Activated T-helper 17 cell treated with anti-CD3 and anti-CD28 coated beads, Interleukin-2, amount 50 U/mL, for 72 hours (primary cell): ENCODE data around the gene VEZF1. TPM values are rescaled to one million over a fixed set of nuclear protein-coding genes. Genes with fewer than 3 reads are reported as not detected.

ENCODE experiments used
- ATAC-seq: fragments of 150-1000 bp; cut with Tn5 transposase; replicated peaks from 2 replicates; pipeline ENCODE4 v1.10.0; 2021; ENCODE audit warnings: mild to moderate bottlenecking, moderate library complexity
- H3K27ac Mint-ChIP-seq: one replicate; pipeline ENCODE4 v1.8.0; 2022; ENCODE audit warnings: mixed read lengths
- H3K27me3 Mint-ChIP-seq: one replicate; pipeline ENCODE4 v1.8.0; 2022; ENCODE audit warnings: mixed read lengths
- H3K36me3 Mint-ChIP-seq: one replicate; pipeline ENCODE4 v1.8.0; 2022; ENCODE audit warnings: low read depth, mild to moderate bottlenecking, mixed read lengths
- H3K4me1 Mint-ChIP-seq: one replicate; pipeline ENCODE4 v1.8.0; 2022; ENCODE audit warnings: mixed read lengths
- H3K4me3 Mint-ChIP-seq: one replicate; pipeline ENCODE4 v1.8.0; 2022; ENCODE audit warnings: mild to moderate bottlenecking, mixed read lengths
- H3K9me3 Mint-ChIP-seq: one replicate; pipeline ENCODE4 v1.8.0; 2022; ENCODE audit warnings: mixed read lengths
- total RNA-seq, 2 donors: library from RNA; stranded (reverse); gene quantifications; one replicate each; pipeline ENCODE4 v1.2.3, GENCODE V29; 2022

Gene VEZF1, protein sequence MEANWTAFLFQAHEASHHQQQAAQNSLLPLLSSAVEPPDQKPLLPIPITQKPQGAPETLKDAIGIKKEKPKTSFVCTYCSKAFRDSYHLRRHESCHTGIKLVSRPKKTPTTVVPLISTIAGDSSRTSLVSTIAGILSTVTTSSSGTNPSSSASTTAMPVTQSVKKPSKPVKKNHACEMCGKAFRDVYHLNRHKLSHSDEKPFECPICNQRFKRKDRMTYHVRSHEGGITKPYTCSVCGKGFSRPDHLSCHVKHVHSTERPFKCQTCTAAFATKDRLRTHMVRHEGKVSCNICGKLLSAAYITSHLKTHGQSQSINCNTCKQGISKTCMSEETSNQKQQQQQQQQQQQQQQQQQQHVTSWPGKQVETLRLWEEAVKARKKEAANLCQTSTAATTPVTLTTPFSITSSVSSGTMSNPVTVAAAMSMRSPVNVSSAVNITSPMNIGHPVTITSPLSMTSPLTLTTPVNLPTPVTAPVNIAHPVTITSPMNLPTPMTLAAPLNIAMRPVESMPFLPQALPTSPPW
- 10 to 100 TPM; 21.4 to 29.6 TPM for total RNA-seq

DNA sequence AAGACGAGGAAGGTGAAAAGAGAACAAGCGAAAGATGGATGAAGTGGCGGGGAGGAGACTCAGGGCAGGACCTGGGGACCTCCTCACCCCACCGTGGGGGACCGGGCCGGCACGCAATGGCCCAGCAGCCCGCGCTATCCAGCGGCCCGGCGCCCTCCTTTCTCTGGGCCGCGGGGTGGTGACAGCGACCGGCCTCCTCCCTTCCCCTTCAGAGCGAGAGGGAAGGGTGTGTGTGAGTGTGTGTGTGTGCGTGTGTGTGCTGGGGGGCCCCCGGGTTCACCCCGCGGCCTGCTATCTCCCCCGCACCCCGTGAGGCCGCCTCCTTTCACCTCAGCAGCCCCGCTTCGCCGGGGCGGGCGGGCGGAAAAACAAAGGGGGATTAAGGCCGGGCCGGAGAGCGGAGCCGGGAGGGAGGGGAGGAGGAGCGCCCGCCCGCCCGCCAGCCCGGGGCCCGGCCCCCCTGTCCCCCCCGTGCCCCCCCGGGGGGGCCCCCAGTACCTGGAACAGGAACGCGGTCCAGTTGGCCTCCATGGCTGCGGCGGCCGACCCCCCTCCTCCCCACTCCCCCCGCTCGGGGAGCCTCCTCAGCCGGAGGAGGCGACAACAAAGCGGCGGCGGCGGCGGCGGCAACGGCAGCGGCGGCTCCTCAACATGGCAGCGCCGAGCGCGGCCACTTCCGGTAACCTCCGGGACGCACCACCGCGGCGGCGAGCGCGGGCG, at the start of gene VEZF1:
Gene VEZF1 (minus strand): TSS at position 674 of the 720 bp plus-strand sequence. CDS start 143 bp downstream, at position 531.
- Mint-ChIP-seq H3K9me3 (no peaks in the 10 kb centered on the region), H3K27ac (peak within 1 kb of the TSS; percentile 94), H3K27me3 (no peaks in the 10 kb centered on the region), H3K36me3 (peaks cover 54% of the 10 kb centered on the region), H3K4me1 (peaks cover 25% of the 10 kb centered on the region), H3K4me3 (peak within 1 kb of the TSS; percentile 92)
- ATAC-seq = peak; percentile 77

DNA sequence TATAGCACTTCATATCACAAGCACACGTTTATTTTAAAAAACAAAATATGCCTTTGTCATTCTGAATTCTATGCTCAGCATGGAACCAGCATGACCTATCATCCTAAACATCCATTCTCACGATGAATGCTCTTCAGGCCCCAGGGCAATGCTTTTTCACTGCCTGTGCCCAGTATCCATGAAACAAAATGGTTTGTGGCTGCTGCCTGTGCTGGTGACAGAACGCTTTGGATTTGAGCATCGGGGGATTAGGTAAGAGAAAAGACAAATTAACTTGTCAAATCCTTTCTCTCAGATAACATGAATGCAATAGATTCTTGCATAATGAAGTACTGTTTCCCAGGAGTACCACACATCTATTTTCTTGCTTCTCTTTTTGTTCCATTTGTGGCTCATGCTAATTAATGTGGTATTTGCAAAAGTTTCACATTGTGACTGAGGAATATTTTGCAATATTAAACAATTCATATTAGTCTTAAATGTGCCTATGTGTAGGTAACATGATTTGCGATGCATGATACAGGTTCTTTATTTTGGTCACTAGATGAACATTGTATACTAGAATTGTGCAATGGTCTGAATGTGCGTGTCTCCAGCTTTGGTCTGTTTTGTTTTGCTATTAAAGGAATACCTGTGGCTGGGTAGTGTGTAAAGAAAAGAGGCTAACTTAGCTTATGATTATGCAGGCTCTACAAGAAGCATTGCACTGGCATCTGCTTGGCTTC, 44.8 kb upstream of the VEZF1 start:
- no peaks in the 10 kb centered on the region for H3K36me3 Mint-ChIP-seq
- no peak for ATAC-seq

DNA sequence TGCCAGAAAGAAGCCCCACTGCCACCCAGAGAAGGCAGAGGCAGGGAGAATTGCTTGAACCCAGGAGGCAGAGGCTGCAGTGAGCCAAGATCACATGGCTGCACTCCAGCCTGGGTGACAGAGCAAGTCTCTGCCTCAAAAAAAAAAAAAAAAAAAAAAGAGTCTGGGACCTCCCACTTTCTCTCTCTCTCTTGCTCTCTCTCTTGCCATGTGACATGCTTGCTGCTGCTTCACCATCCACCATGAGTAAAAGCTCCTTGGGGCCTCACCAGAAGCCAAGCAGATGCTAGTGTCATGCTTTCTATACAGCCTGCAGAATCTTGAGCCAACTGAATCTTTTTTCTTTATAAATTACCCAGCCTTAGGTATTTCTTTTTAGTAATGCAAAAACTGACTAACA, 40.5 kb upstream of the VEZF1 start:
- Mint-ChIP-seq H3K27ac (no peak overlapping the region), H3K4me3 (no peak overlapping the region), H3K36me3 (no peaks in the 10 kb centered on the region), H3K4me1 (no peaks in the 10 kb centered on the region), H3K27me3 (peaks cover 34% of the 10 kb centered on the region), H3K9me3 (no peaks in the 10 kb centered on the region)
- ATAC-seq = peak; percentile 18

More for the DNA sequence above, 44.8 kb upstream of the VEZF1 start:
- H3K27me3 Mint-ChIP-seq = peaks cover 10% of the 10 kb centered on the region
- no peak overlapping the region for H3K4me3 Mint-ChIP-seq
- H3K27ac Mint-ChIP-seq = no peak overlapping the region
- H3K4me1 Mint-ChIP-seq = no peaks in the 10 kb centered on the region
- no peaks in the 10 kb centered on the region for H3K9me3 Mint-ChIP-seq

DNA sequence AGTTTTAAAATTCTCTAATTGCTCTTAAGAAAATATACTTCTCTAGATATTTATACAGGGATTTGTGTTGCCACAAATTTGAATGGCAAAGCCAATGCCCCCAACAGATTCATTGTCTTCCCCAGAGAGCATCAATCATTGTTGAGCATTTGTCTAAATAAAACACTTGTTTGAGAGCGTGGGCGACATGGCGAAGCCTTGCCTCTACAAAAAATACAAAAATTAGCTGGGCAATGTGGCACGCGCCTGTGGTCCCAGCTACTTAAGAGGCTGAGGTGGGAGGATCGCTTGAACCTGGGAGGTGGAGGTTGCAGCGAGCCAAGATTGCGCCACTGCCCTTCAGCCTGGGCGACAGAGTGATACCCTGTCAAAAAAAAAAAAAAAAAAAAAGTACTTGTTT, 32.3 kb upstream of the VEZF1 start:
- no peak overlapping the region for H3K27ac Mint-ChIP-seq
- ATAC-seq = no peak
- no peaks in the 10 kb centered on the region for H3K4me1 Mint-ChIP-seq
- peaks cover 26% of the 10 kb centered on the region for H3K27me3 Mint-ChIP-seq
- no peaks in the 10 kb centered on the region for H3K9me3 Mint-ChIP-seq
- no peak overlapping the region for H3K4me3 Mint-ChIP-seq
- H3K36me3 Mint-ChIP-seq = no peaks in the 10 kb centered on the region

DNA sequence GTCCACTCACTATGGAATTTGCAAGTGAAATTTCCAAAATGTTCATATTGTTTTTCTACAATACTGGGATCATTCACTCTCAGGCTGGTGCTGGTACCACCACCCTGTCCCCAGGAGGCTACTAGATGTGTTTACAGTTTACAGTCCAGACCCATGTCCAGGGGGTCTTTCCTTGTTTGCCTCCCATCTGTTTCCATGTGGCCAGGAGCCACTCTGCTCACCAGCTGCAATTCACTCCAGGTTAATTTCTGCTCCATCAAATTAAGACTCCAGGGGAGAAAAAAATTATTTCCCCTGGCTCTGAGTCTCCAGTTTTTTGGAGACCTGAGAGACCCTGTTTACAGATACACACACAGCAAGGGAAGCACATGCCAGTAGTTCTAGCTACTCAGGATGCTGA, 31.5 kb upstream of the VEZF1 start:
- Mint-ChIP-seq H3K4me1 (no peaks in the 10 kb centered on the region), H3K4me3 (no peak overlapping the region), H3K9me3 (no peaks in the 10 kb centered on the region), H3K27ac (no peak overlapping the region), H3K27me3 (peaks cover 19% of the 10 kb centered on the region), H3K36me3 (no peaks in the 10 kb centered on the region)
- no peak for ATAC-seq

DNA sequence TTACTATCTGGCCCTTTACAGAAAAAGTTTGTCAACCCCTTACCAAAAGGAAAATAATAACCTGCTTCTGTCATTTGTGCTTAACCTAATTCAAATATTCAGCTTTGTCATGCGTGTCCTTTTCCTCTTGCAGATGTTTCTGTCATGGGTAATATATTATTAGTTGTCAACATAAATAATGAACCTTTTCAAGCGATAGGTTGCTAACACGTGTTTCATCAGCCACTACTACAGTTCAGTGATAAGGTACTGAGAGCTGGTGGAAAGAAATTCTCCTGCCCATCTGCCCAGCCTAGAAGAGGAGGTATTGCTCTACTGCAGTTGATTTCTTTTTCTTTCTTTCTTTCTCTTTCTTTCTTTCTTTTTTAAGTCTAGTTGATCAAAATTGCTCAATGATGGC, 31.0 kb upstream of the VEZF1 start:
- Mint-ChIP-seq H3K27ac (no peak overlapping the region), H3K4me3 (no peak overlapping the region), H3K4me1 (no peaks in the 10 kb centered on the region), H3K9me3 (no peaks in the 10 kb centered on the region), H3K36me3 (no peaks in the 10 kb centered on the region), H3K27me3 (peaks cover 16% of the 10 kb centered on the region)
- ATAC-seq = no peak

DNA sequence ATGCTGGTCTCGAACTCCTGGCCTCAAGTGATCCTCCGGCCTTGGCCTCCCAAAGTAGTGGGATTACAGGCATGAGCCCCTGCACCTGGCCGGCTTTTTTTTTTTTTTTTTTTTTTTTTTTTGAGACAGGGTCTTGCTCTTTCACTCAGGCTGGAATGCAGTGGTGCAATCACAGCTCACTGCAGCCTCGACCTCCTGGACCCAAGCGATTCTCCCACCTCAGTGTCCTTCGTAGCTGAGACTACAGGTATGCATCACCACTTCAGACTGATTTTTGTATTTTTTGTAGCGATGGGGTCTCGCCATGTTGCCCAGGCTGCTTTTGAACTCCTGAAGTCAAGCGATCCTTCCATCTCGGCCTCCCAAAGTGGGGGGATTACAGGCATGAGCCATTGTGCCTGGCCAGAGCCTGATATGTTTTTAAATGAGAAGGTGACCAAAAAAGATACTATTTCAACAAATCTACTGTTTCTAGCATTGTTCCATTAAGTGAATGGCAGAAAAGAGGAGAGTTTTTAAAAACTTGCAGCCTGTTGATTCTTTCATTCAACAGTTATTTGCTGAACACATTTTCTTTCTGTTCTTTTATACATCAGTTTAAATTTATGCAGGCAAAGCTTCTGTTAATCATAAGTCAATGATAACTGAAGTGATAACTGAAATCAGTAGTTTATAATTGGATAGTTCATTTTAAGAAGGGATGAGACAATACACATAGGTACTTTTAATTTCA, 22.2 kb upstream of the VEZF1 start:
- Mint-ChIP-seq H3K27ac (no peak overlapping the region), H3K4me3 (no peak overlapping the region), H3K36me3 (peaks cover 30% of the 10 kb centered on the region), H3K4me1 (peaks cover 4% of the 10 kb centered on the region), H3K9me3 (no peaks in the 10 kb centered on the region), H3K27me3 (no peaks in the 10 kb centered on the region)
- no peak for ATAC-seq

DNA sequence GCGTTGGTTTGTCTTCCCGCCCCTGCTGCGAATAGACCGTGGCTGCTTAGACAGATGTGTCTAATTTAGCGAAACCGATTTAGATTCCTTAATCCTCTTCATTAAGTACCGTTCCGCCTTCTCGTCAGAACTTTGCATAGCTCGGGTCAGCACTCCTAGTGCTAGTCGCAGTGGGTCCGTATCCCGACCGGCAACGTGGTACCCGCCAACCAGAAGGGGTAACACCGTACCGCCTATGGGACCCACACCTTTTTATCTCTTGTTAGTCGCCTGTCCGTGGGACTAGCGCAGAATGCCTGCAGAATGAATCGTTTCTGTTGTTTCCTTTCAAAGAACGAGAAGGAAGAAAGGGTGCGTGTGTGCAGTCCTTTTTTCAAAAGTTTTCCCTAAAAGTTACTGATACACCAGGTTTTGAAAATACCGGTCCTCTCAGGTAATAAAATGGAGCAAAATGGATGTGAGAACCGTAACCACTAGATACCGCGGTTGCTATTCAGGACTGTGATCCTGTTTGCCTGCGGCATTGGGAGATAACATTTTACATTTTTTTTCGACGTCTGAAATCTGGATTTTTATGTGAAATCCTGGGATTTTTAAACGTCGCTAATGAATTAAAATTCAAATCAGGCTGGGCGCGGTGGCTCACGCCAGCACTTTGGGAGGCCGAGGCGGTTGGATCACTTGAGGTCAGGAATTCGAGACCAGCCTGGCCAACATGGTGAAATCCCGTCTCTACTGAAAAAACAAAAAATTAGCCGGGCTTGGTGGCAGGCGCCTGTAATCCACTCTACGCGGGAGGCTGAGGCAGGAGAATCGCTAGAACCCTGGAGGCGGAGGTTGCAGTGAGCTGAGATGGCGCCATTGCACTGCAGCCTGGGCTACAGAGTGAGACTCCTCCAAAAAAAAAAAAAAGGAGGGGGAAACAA, 20.0 kb upstream of the VEZF1 start:
- Mint-ChIP-seq H3K27me3 (no peaks in the 10 kb centered on the region), H3K9me3 (no peaks in the 10 kb centered on the region), H3K4me3 (peak overlapping the region; percentile 100), H3K36me3 (peaks cover 52% of the 10 kb centered on the region), H3K4me1 (peaks cover 20% of the 10 kb centered on the region), H3K27ac (peak overlapping the region; percentile 100)
- ATAC-seq = peak; percentile 33

DNA sequence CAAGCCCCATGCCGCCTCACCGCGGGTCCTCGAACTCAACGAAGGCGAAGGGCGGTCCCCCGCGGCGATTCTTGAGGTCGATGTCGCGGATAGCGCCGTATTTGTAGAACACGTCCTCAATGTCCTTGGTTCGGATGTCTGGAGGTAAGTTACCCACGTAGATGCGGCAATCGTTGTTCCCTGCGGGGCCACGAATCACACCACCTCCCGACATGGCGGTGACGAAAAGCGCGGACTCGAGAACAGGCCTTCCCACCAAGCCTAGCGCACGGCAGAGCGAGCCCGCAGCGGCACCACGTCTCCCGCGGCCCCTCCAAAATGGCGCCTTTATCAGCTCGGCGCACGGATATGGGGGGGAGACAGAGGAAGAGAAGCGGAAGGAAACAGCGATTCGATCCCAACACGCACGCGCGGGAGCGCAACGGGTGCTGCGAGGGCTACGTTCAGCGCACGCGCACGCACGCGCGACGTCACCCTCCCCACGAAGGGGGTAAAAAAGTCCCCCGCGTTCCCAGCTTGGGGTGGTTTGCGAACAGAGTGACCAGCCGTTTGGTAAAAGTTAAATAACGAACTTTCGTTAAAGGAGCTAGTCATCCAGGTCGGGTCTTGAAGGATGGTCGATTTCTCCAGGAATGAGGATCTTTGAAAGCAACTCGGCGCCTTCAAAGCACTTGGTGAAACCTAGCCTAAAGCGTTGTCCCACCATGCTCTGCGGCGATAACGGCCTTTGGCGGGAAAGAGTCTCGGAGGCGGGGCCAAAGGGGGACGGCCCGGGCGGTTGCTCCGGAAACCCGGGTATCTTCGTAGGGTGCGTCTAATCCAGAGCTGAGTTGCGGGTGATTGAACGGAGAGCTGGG, 19.1 kb upstream of the VEZF1 start, which contains the start of gene SRSF1:
Gene SRSF1 (minus strand): TSS at position 323 of the 857 bp plus-strand sequence. CDS start 109 bp downstream, at position 214.
- peaks cover 29% of the 10 kb centered on the region for H3K4me1 Mint-ChIP-seq
- H3K36me3 Mint-ChIP-seq = peaks cover 61% of the 10 kb centered on the region

DNA sequence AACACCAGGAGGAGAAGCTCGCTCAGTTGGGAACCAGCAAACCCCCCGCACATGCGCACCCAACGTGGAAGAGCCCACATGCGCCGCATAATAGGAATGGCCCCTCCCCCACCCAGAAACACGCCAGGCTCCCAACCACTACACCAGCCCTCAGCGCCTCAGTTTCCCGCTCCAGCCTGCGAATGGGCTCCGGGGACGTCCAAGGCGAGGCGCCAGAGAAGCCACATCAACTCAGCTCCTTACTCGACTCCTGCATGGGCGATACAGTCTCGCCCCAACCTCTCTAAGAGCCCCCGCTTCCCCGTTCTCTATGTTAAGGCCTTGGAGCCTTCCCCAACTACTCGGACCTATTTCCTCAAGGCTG, 18.5 kb upstream of the VEZF1 start:
- Mint-ChIP-seq H3K4me1 (peaks cover 31% of the 10 kb centered on the region), H3K4me3 (peak overlapping the region; percentile 100), H3K9me3 (no peaks in the 10 kb centered on the region), H3K36me3 (peaks cover 67% of the 10 kb centered on the region), H3K27ac (peak overlapping the region; percentile 100), H3K27me3 (no peaks in the 10 kb centered on the region)
- ATAC-seq = peak; percentile 31

More for the DNA sequence above, 19.1 kb upstream of the VEZF1 start, which contains the start of gene SRSF1:
- Mint-ChIP-seq H3K27me3 (no peaks in the 10 kb centered on the region), H3K27ac (peak within 1 kb of the TSS; percentile 100), H3K9me3 (no peaks in the 10 kb centered on the region), H3K4me3 (peak within 1 kb of the TSS; percentile 100)
- ATAC-seq = peak; percentile 94

DNA sequence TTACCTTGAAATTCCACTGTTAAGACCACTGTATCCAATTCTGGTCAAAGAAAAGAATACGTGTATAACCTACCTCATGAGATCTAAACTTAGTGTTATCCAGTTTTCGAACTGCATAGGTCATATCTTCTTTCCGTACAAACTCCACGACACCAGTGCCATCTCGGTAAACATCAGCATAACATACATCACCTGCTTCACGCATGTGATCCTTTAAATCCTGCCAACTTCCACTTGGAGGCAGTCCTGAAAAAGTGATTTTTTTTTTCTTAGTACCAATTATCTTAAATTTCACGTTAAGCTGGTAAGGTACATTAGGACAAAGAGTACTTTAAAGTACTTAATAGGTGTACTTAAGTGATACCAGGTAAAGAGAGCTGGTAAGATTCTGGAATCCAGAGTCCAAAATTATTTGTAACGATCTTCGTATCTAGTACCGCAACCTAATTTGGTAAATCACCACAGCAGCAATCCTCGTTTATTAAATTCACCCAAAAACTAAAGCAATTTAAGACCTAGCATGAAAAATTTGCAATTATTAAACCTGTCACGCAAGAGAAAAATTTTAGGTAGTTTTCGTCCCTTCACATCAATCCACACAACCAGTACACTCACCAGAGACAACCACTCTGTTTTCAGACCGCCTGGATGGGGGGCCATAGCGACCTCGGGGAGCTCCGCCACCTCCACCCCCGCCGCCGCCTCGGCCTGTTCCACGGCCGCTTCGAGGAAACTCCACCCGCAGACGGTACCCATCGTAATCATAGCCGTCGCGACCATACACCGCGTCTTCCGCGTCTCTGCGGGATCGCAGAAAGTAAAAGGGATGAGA, 17.9 kb upstream of the VEZF1 start:
- H3K27ac Mint-ChIP-seq = peak overlapping the region; percentile 100
- no peaks in the 10 kb centered on the region for H3K9me3 Mint-ChIP-seq
- H3K27me3 Mint-ChIP-seq = no peaks in the 10 kb centered on the region
- H3K4me1 Mint-ChIP-seq = peaks cover 31% of the 10 kb centered on the region
- no peak for ATAC-seq
- peak overlapping the region; percentile 100 for H3K4me3 Mint-ChIP-seq
- H3K36me3 Mint-ChIP-seq = peaks cover 73% of the 10 kb centered on the region
